SK-N-SH (cell line): Measurements from ENCODE around the gene SLC7A5.

ENCODE experiments used
- CTCF ChIP-seq: fragments of 200-600 bp; sonication (generic); IDR thresholded peaks from 2 replicates; pipeline ENCODE4 v1.6.1; 2017; ENCODE audit warnings: antibody characterized with exemption, mild to moderate bottlenecking, moderate library complexity
- ELF1 ChIP-seq: IDR thresholded peaks from 2 replicates; pipeline ENCODE4 v1.4.0; 2012
- JUND ChIP-seq: IDR thresholded peaks from 2 replicates; pipeline ENCODE4 v1.4.0; 2012

GRCh38 chr16:87837627-87838289, 31.5 kb downstream of the SLC7A5 start:
- no peak for TF ChIP-seq CTCF
- TF ChIP-seq JUND = no peak
- no peak for TF ChIP-seq ELF1
